HG02610 (cell line): ENCODE measurements around the gene ZNF569.
A peak's percentile ranks its signal among the peaks of the same experiment; 100 is the strongest.
"Not testable (repeated sequence)": the region's sequence is repeated elsewhere in the genome, so short reads cannot be mapped to it uniquely, and the experiment has no call there.

Experiments used
- ATAC-seq: cut with Tn5 transposase; IDR thresholded peaks from one replicate; pipeline ENCODE4 v1.9.1; 2021; ENCODE audit warnings: mild to moderate bottlenecking, moderate library complexity; ENCODE audit not compliant: unreplicated experiment

ZNF569 gene

GRCh38 chr19:37466798-37467607, at the start of gene ZNF569:
Gene ZNF569 (minus strand): TSS chr19:37467444. CDS start chr19:37444921, 22,523 bp downstream.
- peak; percentile 65 for ATAC-seq

GRCh38 chr19:37513397-37513796, 46.2 kb upstream of the ZNF569 start:
- no peak for ATAC-seq

GRCh38 chr19:37511821-37512220, 44.6 kb upstream of the ZNF569 start:
- ATAC-seq: no peak

- no peak for ATAC-seq
Observed at GRCh38 chr19:37511186-37511585, 43.9 kb upstream of the ZNF569 start.

- ATAC-seq: no peak
Observed at GRCh38 chr19:37507167-37507464, 39.9 kb upstream of the ZNF569 start.

GRCh38 chr19:37506387-37507166, 39.3 kb upstream of the ZNF569 start, which contains the start of gene ZNF793:
Gene ZNF793 (plus strand): TSS chr19:37506939. CDS start chr19:37523440, 16,501 bp downstream.
- ATAC-seq: no peak

GRCh38 chr19:37505958-37506386, 38.7 kb upstream of the ZNF569 start:
- ATAC-seq: no peak

GRCh38 chr19:37492213-37492612, 25.0 kb upstream of the ZNF569 start:
- ATAC-seq: no peak

- ATAC-seq: no peak
Observed at GRCh38 chr19:37484406-37485168, 17.3 kb upstream of the ZNF569 start.

- no peak for ATAC-seq
Observed at GRCh38 chr19:37472165-37472564, 4.9 kb upstream of the ZNF569 start.

- ATAC-seq: no peak
Observed at GRCh38 chr19:37470216-37470615, 3.0 kb upstream of the ZNF569 start.

- peak; percentile 68 for ATAC-seq
Observed at GRCh38 chr19:37468961-37469777, 1.9 kb upstream of the ZNF569 start, which contains the start of gene ZNF570. Gene ZNF570 (plus strand): TSS chr19:37469356. CDS start chr19:37470355, 999 bp downstream.

GRCh38 chr19:37467608-37468090, 405 bp upstream of the ZNF569 start:
- no peak for ATAC-seq

GRCh38 chr19:37466277-37466797, 907 bp downstream of the ZNF569 start:
- no peak for ATAC-seq

- ATAC-seq: no peak
Observed at GRCh38 chr19:37452500-37453245, 14.6 kb downstream of the ZNF569 start.

GRCh38 chr19:37413313-37414084, 53.7 kb downstream of the ZNF569 start:
- ATAC-seq: no peak

- ATAC-seq: no peak
Observed at GRCh38 chr19:37412700-37413099, 54.5 kb downstream of the ZNF569 start.

GRCh38 chr19:37406140-37406846, 61.0 kb downstream of the ZNF569 start:
- ATAC-seq: not testable (repeated sequence)
